Caco-2 (cell line): ENCODE results near the gene SECTM1. TPM values are rescaled to one million over a fixed set of nuclear protein-coding genes. Genes with fewer than 3 reads are reported as not detected.

Source experiments
- BruUV-seq: library from RNA; stranded (reverse); fragments of 400-500 nt; replicated peaks from 2 replicates; lab custom pipeline; 2021; lab: Mats Ljungman, UMichigan
- CTCF ChIA-PET: fragments of 300-600 bp; sonication (Branson Sonifier 250); formaldehyde crosslinking; loops from one replicate; lab custom pipeline; 2022; ENCODE audit warnings: antibody characterized with exemption; lab: Charles Lee
- POLR2A ChIA-PET: fragments of 300-600 bp; sonication (Branson Sonifier 250); formaldehyde crosslinking; loops from one replicate; lab custom pipeline; 2022; ENCODE audit warnings: antibody characterized with exemption; lab: Charles Lee
- DNase-seq, 2 experiments: peaks; one replicate each; pipeline versions ENCODE4 v3.0.0 to v3.0.0-alpha.2; 2020 to 2022
- H3K27me3 ChIP-seq: replicated peaks from 2 replicates; pipeline ENCODE4 v1.6.0; 2011; ENCODE audit warnings: low read length; ENCODE audit not compliant: control insufficient read depth, insufficient read depth
- H3K36me3 ChIP-seq: 2 replicates; pipeline ENCODE4 v1.5.1; 2011; ENCODE audit warnings: low read length; ENCODE audit not compliant: control insufficient read depth, insufficient read depth
- H3K4me1 ChIP-seq: fragments of 250-450 bp; sonication (Bioruptor Pico); 2 replicates; pipeline ENCODE4 v1.5.1; 2020; ENCODE audit warnings: mild to moderate bottlenecking
- H3K4me3 ChIP-seq: 2 replicates; pipeline ENCODE4 v1.5.1; 2011; ENCODE audit warnings: low read depth, mild to moderate bottlenecking, control low read depth, low read length
- H3K9me3 ChIP-seq: fragments of 250-450 bp; sonication (Bioruptor Pico); 2 replicates; pipeline ENCODE4 v1.5.1; 2020; ENCODE audit warnings: mild to moderate bottlenecking, moderate library complexity
- H3K27ac Mint-ChIP-seq: one replicate; pipeline ENCODE4 v1.8.0; 2022; ENCODE audit warnings: mixed read lengths; ENCODE audit not compliant: unreplicated experiment
- H3K27me3 Mint-ChIP-seq: one replicate; pipeline ENCODE4 v1.8.0; 2022; ENCODE audit warnings: mixed read lengths; ENCODE audit not compliant: insufficient read depth, unreplicated experiment
- H3K36me3 Mint-ChIP-seq: one replicate; pipeline ENCODE4 v1.8.0; 2022; ENCODE audit warnings: mild to moderate bottlenecking, mixed read lengths; ENCODE audit not compliant: insufficient read depth, unreplicated experiment
- H3K4me1 Mint-ChIP-seq: one replicate; pipeline ENCODE4 v1.8.0; 2022; ENCODE audit warnings: low read depth, mixed read lengths; ENCODE audit not compliant: unreplicated experiment
- H3K4me3 Mint-ChIP-seq: one replicate; pipeline ENCODE4 v1.8.0; 2022; ENCODE audit warnings: mild to moderate bottlenecking, moderate library complexity, mixed read lengths; ENCODE audit not compliant: unreplicated experiment
- H3K9me3 Mint-ChIP-seq: one replicate; pipeline ENCODE4 v1.8.0; 2022; ENCODE audit warnings: mixed read lengths; ENCODE audit not compliant: unreplicated experiment
- CTCF ChIP-seq, 2 experiments: fragments of 200-600 bp in 1 of 2; IDR thresholded peaks; 1 replicate in 1 of 2; 2 replicates in 1 of 2; pipeline versions ENCODE4 v1.5.1 to v1.8.0; 2011 to 2022; ENCODE audit warnings: antibody characterized with exemption in 1 of 2, control low read depth in 1 of 2, inconsistent platforms in 1 of 2, low read depth in 1 of 2, low read length in 1 of 2, mild to moderate bottlenecking in 1 of 2, moderate library complexity in 1 of 2; ENCODE audit not compliant: insufficient read depth in 1 of 2, severe bottlenecking in 1 of 2, unreplicated experiment in 1 of 2
- intact Hi-C: fragments of 100-400 bp; cut with micrococcal nuclease; formaldehyde crosslinking; loops from one replicate; pipeline ENCODE4 v1.10.0; 2022; ENCODE audit not compliant: unreplicated experiment
- total RNA-seq: library from RNA; stranded (reverse); gene quantifications from 2 replicates; pipeline ENCODE4 v1.2.3, GENCODE V29; 2022

The SECTM1 gene
- total RNA-seq, 1 experiment from 2014 or later, result 0.75 TPM

GRCh38 chr17:82367724-82368524, 34.4 kb upstream of the SECTM1 start:
- Mint-ChIP-seq H3K27me3 (no peaks in the 10 kb centered on the region), H3K4me3 (peak overlapping the region; percentile 76), H3K27ac (peak overlapping the region; percentile 82), H3K9me3 (no peaks in the 10 kb centered on the region), H3K4me1 (peaks cover 16% of the 10 kb centered on the region), H3K36me3 (peaks cover 8% of the 10 kb centered on the region)
- TF ChIP-seq CTCF (IDR thresholded peaks at IDR 0.05; ENCODE audit: insufficient read depth in 1 of 2, low read depth in 1 of 2, low read length in 1 of 2, severe bottlenecking in 1 of 2, unreplicated experiment in 1 of 2), result no peak
- Histone ChIP-seq H3K9me3 (no peaks in the 10 kb centered on the region), H3K4me1 (peaks cover 27% of the 10 kb centered on the region), H3K27me3 (no peaks in the 10 kb centered on the region), H3K36me3 (no peaks in the 10 kb centered on the region), H3K4me3 (peak overlapping the region; percentile 18)
- CTCF ChIA-PET, result interaction anchor here (1.2 kb wide), 1 partner anchor 12 kb away, joined by 3 read pairs; no protein-coding TSS in a partner anchor
- DNase-seq, result peak; percentile 93 to 96
- intact Hi-C loops, result no loop called here
- no TSS peak for BruUV-seq
- POLR2A ChIA-PET, result interaction anchor here (0.9 to 1.2 kb wide), 2 partner anchors 76 to 151 kb away, joined by 3 read pairs; partner anchors contain the start of gene FOXK2

- DNase-seq, result no peak
- H3K4me3 ChIP-seq, result no peak overlapping the region; the same call in 1 of the 2 replicates
- BruUV-seq, result no TSS peak
- TF ChIP-seq CTCF (IDR thresholded peaks at IDR 0.05; ENCODE audit: insufficient read depth in 1 of 2, low read depth in 1 of 2, low read length in 1 of 2, severe bottlenecking in 1 of 2, unreplicated experiment in 1 of 2), result no peak
- peak overlapping the region; percentile 76 for H3K4me3 Mint-ChIP-seq
- H3K4me1 Mint-ChIP-seq, result peaks cover 16% of the 10 kb centered on the region
- intact Hi-C loops, result no loop called here
- H3K9me3 Mint-ChIP-seq, result no peaks in the 10 kb centered on the region
- peak overlapping the region; percentile 82 for H3K27ac Mint-ChIP-seq
- ChIA-PET CTCF (interaction anchor here (0.8 to 1.2 kb wide), 2 partner anchors 9 to 20 kb away, joined by 3 to 7 read pairs; no protein-coding TSS in a partner anchor), POLR2A (interaction anchor here (0.6 to 0.7 kb wide), 2 partner anchors 9 to 184 kb away, joined by 3 read pairs; no protein-coding TSS in a partner anchor)
- no peaks in the 10 kb centered on the region for H3K9me3 ChIP-seq
- no peaks in the 10 kb centered on the region for H3K36me3 ChIP-seq
- peaks cover 8% of the 10 kb centered on the region for H3K36me3 Mint-ChIP-seq
- no peaks in the 10 kb centered on the region for H3K27me3 Mint-ChIP-seq
- peaks cover 27% of the 10 kb centered on the region for H3K4me1 ChIP-seq
- H3K27me3 ChIP-seq, result no peaks in the 10 kb centered on the region
Measured at GRCh38 chr17:82366749-82367148, 33.2 kb upstream of the SECTM1 start.

- Mint-ChIP-seq H3K4me3 (no peak overlapping the region), H3K9me3 (no peaks in the 10 kb centered on the region), H3K4me1 (peaks cover 16% of the 10 kb centered on the region), H3K27me3 (no peaks in the 10 kb centered on the region), H3K27ac (no peak overlapping the region), H3K36me3 (peaks cover 8% of the 10 kb centered on the region)
- POLR2A ChIA-PET, result interaction anchor here (0.6 kb wide), 1 partner anchor 185 kb away, joined by 3 read pairs; no protein-coding TSS in a partner anchor
- peaks cover 27% of the 10 kb centered on the region for H3K4me1 ChIP-seq
- no peak for TF ChIP-seq CTCF (IDR thresholded peaks at IDR 0.05; ENCODE audit: insufficient read depth in 1 of 2, low read depth in 1 of 2, low read length in 1 of 2, severe bottlenecking in 1 of 2, unreplicated experiment in 1 of 2)
- H3K4me3 ChIP-seq, result no peak overlapping the region
- intact Hi-C loops, result no loop called here
- no peaks in the 10 kb centered on the region for H3K9me3 ChIP-seq
- no peak for DNase-seq
- BruUV-seq, result no TSS peak
- no peaks in the 10 kb centered on the region for H3K27me3 ChIP-seq
- no peaks in the 10 kb centered on the region for H3K36me3 ChIP-seq
- CTCF ChIA-PET, result interaction anchor here (1.0 to 1.2 kb wide), 2 partner anchors 8 to 12 kb away, joined by 3 to 7 read pairs; no protein-coding TSS in a partner anchor
Measured at GRCh38 chr17:82365606-82366295, 32.2 kb upstream of the SECTM1 start.
